OCI-M2 (cell line): ENCODE data around the gene LENG9.
"Not testable (repeated sequence)": the region's sequence is repeated elsewhere in the genome, so short reads cannot be mapped to it uniquely, and the experiment has no call there.

Source experiments
- DNase-seq: peaks from one replicate; lab custom pipeline; 2025; ENCODE audit not compliant: unreplicated experiment; lab: John Stamatoyannopoulos, UW

LENG9 gene

DNA sequence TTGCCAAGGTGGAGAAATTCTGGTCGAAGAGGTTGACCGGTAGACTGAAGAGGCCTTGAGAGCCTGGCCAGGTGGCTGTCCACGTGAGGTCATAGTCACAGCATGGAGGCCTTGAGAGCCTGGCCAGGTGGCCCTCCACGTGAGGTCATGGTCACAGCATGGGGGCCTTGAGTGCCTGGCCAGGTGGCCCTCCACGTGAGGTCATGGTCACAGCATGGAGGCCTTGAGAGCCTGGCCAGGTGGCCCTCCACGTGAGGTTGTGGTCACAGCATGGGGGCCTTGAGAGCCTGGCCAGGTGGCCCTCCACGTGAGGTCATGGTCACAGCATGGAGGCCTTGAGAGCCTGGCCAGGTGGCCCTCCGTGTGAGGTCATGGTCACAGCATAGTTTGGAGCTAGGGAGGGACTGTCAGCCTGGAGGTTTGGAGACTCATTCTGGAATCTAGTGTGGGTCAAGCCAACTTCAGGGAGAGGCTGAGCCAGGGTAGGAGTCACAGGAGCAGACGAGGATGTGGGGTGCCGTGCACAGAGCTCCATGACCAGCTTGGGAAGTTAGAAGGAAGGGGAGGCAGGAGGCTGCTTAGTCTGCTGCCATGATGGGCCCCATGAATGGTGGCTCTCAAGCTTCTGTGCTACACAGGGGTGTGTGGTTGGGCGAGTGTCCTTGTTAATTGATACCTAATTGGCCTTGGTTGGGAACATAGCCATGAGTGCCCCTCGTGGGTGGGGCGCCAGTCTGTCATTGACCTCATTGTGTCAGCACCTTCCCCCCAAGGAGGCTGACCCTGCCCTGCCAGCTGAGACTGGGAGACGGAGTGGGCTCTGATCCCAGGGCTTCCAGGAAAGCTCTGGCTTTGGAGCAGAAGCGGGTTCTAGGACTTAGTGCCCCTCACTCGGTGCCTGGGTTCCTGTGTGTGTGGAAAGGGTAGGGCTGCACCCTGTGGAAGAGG, 4.0 kb downstream of the LENG9 start:
- no peak for DNase-seq

DNA sequence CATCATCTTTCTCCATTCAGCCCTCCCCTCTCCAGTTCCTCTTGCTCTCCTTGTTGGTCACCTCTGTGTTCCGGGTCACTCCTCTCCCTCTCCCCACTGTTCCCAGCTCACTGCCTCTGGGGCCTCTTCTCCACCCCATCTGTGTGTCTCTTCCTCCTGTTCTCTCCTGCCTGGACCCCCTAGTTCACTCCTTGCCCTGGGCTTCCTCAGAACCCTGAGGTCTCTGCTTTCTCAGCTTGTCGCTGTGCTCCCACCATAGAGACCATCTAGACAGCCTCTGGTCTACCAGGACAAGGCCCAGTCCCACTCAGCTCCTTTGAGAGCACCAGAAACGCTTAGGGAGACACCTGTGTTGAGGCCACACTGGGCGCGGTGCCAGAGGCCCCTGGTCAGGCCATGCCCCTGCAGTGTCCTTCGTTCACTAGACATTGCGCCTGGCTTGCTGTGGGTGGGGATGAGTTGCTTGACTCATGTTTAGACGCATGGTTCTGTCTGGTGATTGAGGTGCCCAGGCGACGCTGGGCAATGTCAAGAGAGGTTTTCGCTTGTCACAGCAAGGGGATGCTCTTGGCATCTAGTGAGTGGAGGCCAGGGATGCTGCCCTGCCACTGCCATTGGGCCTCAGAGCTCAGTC, 4.8 kb downstream of the LENG9 start:
- no peak for DNase-seq

DNA sequence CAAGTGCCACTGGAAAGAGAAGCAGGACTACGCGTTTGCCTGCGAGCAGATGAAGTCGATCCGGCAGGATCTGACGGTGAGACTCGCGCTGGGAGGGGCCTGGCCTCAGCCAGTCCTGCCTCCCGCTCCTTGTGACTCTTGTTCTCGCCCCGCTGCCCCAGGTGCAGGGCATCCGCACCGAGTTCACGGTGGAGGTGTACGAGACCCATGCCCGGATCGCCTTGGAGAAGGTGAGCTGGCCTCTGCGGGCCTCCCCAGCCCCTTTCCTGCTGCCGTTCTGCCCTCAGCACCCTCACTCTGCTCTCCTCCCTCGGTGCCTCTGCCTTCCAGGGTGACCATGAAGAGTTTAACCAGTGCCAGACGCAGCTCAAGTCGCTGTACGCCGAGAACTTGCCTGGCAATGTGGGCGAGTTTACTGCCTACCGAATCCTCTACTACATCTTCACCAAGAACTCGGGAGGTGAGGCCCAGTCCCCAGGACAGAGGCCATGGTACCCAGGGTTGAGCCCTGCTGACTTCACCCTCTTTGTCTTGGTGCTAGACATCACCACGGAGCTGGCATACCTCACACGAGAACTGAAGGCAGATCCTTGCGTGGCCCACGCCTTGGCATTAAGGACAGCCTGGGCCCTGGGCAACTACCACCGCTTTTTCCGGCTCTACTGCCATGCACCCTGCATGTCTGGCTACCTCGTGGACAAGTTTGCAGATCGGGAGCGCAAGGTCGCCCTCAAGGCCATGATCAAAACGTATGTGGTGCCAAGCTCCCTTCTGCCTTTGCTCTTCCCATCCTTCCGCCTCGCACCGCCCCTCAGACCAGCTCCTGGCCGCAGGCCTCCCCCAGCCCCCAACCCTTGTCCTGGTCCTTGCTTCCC, 5.6 kb downstream of the LENG9 start:
- no peak for DNase-seq

DNA sequence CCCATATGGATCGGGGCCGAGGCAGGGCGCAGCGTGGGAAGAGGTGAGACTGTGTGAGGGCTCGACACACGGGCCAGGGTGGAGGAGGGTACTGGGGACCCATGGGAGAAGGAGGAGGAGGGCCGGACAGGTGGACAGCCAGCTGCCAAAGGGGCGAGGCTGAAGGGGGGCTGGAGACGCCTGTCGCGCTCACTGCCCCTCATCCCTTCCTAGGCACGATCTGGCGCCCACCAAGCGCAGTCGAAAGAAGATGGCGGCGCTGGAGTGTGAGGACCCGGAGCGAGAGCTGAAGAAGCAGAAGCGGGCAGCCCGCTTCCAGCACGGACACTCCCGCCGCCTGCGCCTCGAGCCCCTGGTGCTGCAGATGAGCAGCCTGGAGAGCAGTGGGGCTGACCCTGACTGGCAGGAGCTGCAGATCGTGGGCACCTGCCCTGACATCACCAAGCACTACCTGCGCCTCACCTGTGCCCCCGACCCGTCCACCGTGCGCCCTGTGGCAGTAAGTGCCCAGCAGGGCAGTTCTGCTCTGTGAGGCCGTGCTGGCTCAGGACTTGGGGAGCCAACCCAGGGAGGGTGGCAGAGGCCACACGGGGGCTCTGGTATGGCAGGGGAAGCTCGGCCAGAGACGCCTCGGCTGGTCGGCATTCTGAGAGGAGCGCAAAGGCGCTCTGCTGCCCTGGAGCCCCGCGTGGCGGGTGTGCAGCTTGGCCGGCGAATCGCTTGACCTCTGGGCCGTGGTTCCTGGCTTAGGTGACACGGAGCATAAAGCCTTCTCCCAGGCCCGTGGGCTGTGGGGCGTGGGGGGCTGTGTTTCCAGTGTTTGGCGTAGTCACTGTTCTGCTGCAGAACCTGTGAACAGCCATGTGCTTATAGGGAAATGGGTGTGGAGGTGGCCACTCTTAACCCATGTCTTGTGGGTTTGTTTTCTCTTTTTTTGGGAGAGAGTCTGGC, 6.9 kb downstream of the LENG9 start:
- DNase-seq: no peak

DNA sequence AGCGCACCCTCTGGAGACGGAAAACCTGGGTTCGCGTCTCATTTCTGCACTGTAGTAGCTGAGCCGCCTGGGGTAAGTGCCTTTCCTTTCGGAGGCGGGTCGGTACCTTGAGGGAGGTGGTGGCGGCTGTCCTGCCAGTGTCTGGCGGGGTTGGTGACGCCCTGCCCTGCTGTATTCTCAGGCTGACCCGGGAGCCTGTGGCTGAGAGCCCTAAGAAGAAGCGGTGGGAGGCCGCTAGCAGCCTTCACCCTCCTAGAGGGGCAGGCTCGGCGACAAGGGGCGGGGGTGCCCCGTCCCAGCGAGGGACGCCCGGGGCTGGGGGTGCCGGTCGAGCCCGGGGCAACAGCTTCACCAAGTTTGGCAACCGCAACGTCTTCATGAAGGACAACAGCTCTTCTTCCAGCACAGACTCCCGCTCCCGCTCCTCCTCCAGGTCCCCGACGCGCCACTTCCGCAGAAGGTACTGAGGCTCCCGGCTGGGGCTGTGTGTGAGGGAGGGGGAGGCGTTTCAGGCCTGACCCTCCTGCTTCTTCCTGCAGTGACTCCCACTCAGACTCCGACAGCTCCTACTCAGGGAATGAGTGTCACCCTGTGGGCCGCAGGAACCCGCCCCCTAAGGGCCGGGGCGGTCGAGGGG, 7.7 kb downstream of the LENG9 start:
- DNase-seq: no peak

DNA sequence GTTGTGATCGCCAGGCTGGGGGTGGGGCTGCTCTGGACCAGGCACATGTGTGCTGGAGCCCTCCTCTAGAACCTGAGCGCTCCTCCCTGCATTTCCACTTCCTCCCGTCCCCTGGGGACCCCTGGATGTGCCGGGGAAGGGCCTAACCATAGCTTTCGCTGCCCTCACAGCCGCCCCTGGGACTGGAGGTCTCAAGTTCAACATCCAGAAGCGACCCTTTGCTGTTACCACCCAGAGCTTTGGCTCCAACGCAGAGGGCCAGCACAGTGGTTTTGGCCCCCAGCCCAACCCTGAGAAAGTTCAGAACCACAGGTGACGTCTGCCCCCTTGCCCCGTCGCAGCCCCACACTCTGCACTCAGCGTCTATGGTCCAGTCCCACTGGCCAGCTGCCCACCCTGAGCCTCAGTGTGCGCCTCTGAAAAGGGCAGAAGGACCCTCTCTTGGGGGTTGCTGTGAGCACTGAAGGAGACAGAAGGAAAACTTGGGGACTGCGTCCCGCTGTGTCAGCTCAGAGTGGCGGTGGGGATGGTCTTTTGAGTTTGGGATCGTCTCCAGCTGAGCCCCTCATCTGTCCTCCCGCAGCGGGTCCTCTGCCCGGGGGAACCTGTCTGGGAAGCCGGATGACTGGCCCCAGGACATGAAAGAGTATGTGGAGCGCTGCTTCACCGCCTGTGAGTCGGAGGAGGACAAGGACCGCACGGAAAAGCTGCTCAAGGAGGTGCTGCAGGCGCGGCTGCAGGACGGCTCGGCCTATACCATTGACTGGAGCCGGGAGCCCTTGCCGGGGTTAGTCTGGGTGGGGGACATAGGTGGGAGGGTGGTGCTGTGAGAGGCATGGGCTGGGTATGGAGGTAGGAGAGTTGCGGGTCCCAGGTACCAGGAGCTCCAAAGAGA, 8.6 kb downstream of the LENG9 start:
- DNase-seq: no peak

DNA sequence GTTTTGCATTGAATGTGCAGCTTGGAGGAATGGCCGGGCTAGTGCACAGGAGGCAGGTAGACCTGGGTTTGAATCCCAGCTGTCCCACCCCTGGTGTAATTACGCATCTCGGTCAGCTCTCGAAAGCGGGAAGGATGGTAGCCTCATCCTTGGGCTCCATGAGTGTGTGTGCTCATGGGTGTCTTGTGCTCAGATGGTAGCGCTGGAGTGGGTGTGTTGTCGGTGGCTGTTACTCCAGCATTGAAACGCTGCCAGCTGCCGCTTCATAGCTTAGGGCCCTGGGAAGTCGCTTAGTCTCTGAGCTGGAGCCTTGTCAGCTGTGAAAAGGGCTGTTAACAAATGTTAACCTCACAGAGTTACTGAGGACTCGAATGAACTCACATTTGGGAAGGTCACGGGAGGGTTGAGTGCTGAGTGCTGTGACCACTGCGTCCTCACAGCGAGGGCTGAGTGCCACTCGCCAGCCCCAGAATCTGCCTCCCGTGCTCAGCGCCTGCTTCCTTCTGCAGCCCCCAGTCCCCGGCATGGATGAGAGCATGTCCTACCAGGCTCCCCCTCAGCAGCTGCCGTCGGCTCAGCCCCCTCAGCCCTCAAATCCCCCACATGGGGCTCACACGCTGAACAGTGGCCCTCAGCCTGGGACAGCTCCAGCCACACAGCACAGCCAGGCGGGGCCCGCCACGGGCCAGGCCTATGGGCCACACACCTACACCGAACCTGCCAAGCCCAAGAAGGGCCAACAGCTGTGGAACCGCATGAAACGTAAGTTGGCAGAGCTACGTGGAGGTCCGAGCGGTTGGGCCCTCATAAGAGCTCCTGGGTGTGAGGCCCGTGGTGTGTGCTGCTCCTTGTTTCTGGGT, 9.4 kb downstream of the LENG9 start:
- DNase-seq: no peak

DNA sequence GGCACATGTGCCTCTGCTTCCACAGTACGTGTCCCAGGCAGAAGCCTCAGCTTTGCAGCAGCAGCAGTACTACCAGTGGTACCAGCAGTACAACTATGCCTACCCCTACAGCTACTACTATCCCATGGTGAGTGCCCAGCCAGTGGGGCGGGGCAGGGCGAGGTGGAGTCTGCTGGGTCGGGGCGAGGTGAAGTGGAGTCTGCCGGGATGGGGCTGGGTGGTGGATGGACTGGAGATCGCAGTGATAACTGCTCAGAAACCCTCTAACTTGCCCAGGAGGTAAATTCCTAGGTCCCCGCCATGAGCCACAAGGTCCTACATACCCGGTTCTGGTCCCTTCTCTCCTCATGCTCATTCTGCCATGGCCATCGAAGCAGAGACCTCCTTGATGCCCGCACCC, 11.0 kb downstream of the LENG9 start:
- no peak for DNase-seq

DNA sequence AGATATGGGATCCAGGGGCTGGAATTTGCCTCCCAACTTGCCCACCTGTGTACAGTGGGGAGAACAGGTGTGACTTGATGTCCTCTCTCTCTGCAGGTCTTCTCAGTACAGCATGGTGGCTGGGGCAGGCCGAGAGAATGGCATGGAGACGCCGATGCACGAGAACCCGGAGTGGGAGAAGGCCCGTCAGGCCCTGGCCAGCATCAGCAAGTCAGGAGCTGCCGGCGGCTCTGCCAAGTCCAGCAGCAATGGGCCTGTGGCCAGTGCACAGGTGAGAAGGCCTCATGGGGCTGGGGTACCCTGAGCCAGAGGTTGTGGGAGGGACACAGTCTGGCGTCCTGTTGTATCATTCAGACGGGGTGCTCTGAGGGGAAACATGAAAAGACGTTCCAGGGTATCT, 11.6 kb downstream of the LENG9 start:
- DNase-seq: no peak

DNA sequence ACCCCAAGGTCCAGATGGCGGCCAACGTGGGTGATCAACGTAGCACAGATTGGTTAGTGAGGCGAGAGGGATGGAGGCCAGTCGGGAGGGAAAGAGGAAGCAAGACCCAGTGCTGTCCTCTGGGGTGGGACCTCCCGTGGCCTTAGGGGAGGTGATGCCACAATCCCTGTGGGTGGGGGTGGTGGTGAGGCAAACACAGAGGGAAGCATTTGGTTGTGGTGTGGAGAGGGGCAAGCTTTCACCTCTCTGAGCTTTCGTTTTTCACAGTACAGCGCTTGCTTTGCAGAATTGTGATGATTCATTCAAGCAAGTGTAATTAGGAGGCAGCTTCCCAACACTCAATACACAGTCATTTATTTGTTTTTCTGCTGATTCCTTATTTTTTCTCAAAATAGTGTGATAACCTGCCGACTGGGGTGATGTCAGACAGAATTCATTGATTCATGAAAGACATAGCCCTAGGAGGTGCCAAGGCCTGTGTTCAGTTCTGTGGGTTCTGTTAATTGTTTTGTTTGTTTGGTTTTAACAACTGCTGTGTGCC, 12.2 kb downstream of the LENG9 start:
- DNase-seq: no peak

DNA sequence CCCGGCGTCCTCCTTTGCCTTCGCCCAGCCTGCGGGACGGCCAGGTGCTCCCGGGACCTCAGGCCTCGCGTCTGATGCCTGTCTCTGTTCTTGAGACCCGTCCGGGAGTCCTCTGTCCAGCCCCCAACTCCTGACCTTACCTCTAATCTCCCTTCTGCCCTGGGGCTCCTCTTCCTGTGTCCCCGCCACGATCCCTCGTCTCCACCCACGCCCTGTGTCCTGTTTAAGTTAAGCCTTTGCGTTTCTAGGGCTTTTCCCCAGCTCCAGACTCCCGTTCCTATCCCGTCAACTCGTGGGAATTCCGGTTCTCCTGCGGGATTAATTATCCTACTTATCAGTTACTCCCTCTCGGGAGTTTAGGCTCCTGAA, 13.9 kb downstream of the LENG9 start:
- DNase-seq: no peak

DNA sequence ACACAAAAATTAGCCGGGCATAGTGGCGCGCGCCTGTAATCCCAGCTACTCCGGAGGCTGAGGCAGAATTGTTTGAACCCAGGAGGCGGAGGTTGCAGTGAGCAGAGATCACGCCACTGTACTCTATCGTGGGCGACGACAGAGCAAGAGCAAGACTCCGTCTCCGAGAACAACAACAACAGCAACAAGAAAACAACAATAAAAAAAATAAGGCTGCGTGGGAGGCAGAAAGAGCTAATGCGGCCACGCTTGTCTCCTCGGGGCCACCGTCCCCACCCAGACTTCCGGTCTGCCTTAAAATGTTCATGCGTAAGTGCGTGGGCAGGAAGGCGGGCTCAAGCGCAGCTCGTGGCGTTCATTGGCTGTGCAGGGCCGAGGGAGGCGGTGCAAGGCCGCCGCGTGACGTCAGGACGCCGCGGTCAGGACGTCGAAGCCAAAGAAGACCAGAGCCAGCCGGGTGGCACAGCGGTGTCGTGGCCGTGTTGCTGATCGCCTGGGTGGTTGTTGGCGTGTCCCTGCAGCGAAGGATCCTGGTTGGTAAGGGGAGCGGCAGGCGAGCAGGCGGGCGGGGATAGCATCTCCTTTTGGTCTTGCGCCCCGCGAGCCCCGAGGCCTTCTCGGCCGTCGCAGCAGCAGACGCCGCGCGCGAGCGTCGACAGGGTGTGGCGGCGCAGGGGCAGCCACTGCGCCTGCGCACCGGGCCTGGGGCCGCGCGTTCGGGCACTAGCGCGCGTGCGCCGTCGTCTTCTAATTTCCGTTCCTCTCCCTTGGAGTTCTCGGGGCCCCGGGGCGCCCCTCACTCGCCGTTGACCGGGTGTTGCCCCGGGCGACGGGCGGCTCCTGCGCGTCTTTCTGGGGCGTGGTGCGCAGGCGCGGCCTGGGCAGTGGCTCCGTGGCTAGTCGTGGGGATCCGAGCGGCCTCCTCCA, 14.5 kb downstream of the LENG9 start, which contains the start of gene LENG8:
TSS of gene LENG8 (plus strand) at position 426 of the 927 bp plus-strand sequence. CDS start 2,146 bp downstream, outside the sequence.
- DNase-seq: peak; percentile 88

DNA sequence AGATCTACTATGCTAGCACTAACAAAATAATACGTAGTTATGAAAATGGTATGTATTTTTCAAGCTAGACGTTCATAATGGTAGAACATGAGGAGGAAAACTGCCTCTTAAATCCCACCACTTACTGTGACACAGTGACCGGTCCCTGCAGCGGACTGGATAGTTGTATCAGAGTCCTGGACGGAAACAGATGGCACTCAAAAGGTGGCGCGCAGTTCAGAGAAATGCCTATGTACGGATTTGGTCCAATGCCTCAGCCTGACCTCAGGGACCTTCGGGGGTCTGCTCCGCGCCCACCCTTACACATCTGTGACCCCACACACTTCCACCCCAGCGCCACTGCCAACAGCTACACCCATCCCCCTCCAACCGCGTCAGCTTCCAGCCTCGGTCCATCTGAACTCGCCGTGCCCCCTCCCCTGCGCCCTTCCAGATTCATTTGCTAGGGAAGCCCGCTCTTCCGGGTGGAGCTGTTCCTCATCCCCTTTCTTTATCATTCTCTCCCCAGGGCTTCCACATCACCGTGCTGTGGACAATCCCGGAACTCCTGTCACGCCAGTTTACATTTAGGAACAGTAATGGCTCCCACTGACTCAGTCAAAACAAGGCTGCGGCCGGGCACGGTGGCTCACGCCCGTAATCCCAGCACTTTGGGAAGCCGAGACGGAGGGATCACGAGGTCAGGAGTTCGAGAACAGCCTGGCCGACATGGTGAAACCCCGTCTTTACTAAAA, 15.4 kb downstream of the LENG9 start:
- DNase-seq: peak; percentile 33

DNA sequence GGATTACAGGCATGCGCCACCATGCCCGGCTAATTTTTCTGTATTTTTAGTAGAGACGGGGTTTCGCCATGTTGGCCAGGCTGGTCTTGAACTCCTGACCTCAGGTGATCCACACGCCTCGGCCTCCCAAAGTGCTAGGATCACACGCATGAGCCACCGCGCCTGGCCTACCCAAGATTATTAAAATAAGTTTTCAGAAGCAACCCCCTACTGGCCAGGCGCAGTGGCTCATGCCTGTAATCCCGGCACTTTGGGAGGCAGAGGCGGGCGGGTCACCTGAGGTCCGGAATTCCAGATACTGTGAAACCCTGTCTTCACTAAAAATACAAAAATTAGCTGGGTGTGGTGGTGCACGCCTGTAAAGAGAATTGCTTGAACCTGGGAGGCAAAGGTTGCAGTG, 17.2 kb downstream of the LENG9 start:
- not testable (repeated sequence) for DNase-seq

DNA sequence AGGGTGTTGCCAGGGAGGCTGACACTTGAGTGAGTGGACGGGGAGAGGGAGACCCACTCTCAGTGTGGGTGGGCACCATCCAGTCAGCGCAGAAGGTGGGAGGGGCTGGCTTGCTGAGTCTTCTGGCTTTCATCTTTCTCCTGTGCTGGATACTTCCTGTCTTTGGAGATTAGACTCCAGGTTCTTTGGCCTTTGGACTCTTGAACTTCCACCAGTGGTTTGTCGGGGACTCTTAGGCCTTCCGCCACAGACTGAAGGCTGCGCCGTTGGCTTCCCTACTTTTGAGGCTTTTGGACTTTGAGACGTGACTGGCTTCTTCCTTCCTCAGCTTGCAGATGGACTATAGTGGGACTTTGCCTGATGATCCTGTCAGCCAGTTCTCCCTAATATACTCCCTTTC, 18.8 kb downstream of the LENG9 start:
- DNase-seq: no peak

DNA sequence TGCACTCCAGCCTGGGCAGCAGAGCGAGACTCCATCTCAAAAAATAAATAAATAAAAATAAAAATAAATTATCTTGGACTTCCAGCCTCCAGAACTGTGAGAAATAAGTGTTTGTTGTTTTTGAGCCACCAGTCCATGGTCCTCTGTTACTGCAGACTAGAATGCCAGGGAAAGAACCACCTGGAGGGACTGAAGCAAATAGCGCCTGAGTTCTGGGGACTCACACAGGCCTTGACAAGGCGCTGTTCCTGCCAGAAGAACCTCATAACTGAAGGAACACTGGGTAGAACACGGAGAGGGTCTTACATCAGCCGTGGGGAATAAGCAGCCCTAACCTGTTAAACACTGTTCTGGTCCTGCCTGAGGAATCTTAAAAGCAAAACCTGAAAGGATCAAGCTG, 22.9 kb downstream of the LENG9 start:
- no peak for DNase-seq
